HG03520 (cell line): Measurements from ENCODE around the gene THAP9.
"Not testable (repeated sequence)": the region's sequence is repeated elsewhere in the genome, so short reads cannot be mapped to it uniquely, and the experiment has no call there.

Source experiments
- ATAC-seq: cut with Tn5 transposase; IDR thresholded peaks from one replicate; pipeline ENCODE4 v1.9.1; 2021; ENCODE audit warnings: mild to moderate bottlenecking, moderate library complexity; ENCODE audit not compliant: unreplicated experiment

Gene THAP9

DNA sequence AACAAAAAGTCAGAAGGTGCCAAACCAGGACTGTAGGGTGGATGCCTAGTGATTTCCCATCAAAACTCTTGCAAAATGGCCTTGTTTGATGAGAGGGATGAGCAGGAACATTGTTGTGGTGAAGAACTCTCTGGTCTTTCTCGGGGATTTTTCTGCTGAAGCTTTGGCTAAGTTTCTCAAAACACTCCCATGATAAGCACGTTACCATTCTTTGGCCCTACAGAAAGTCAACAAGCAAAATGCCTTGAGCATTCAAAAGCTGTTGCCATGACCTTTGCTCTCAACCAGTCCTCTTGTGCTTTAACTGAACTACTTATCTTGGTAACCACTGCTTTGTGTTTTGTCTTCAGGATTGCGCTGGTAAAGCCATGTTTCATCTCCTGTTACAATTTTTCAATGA lies 6.6 kb upstream of the THAP9 start:
- ATAC-seq: no peak

DNA sequence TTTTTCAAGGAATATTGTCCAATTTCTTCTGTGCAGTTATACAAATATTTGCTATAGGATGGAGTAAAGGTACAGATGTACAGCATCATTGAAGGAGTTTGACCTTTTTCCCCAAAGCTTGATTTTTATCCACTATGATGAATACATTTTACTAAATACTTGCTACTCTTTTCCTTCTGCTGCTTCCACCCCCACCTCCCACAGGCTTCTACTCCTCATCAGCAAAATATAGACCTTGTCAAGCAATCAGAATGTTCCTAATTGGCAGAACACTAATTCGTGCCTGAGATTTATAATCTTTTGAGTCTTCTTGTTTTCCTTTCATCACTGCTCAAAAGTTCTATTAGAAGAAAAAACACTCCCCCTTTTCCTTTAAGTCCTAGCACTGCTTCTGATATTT lies 3.8 kb upstream of the THAP9 start:
- ATAC-seq: no peak

DNA sequence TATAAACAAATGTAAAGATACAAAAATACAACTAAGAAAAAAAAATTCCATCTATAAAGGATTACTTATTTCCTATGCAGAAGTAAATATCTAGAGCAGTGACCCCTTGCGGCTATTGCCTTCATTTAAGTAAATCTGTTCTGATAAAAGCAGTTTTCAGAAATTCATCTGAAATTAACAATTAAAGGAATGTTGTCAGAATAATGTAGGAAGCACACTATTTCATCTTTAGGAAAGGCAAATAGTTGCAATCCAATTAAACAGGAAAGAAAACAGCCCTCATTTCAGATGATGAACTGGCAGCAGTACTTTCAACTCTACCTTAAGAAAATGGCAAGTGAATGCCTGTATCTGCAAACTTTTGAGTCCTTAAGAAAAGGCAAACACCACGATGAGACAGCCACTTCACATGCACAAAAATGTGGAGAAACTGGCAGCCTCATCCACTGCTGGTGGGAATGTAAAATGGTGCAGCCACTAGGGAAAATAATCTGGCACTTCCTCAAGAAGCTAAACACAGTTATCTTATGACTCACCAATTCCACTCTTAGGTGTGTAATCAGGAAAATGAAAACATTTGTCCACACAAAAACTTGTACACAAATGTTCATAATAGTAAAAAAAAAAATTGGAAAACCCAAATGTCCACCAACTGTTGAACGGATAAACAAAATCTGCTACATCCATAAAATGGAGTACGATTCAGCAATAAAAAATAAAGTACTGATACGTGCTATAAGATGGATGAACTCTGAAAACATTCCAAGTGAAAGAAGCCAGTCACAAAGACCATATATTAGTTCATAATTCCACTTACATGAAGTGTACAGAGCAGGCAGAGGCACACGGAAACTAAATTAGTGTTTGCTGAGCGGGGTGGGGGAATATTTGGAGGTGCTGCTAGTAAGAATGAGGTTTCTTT lies 2.0 kb upstream of the THAP9 start:
- no peak for ATAC-seq

DNA sequence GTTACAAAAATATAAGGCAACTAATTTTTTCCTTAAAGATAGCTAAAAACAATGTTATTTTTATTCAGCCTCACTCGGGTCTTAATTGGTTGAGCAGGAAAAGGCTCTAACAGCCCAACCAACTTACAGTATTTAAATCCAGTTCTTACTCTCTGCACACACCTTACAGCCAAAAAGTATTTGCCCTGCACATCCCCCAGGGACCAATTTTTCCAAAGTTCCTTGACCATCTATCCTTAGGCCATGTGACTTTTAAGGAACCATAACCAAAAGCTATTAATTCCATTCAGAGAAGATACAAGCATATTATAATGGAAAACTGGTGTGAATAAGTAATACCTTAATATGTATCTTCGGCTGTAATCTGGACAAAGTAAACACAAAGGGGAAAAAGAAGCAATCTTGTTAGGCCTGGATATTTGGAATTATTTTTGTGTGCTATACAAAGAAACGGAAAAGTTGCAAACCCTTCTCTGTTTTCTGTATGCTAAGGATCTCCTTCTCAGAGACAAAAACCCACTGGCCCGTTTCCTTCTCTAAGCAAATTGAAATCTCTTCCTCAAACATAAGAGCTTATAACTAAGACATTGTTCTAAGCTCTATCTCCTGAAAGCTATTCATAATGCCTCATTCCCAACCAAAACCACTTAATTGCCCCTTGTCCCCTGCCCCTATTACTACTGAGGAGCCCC lies 1.0 kb upstream of the THAP9 start:
- no peak for ATAC-seq

DNA sequence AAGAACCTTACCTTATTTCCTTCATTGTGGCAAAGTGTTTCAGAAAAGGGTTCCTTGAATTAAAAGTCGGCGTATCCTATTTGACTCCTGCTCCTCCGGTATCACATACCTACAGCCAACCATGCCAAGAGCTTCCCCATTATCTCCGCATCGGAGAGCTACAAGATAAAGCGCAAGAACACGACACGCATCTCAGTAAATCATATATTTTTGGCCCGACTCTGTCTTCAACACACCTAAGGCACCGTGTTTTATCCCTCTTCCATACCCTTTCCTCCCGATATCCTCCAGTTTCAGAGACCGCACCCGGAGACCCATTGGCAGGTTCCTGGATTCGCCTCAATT lies 497 bp upstream of the THAP9 start:
- peak; percentile 4 for ATAC-seq

DNA sequence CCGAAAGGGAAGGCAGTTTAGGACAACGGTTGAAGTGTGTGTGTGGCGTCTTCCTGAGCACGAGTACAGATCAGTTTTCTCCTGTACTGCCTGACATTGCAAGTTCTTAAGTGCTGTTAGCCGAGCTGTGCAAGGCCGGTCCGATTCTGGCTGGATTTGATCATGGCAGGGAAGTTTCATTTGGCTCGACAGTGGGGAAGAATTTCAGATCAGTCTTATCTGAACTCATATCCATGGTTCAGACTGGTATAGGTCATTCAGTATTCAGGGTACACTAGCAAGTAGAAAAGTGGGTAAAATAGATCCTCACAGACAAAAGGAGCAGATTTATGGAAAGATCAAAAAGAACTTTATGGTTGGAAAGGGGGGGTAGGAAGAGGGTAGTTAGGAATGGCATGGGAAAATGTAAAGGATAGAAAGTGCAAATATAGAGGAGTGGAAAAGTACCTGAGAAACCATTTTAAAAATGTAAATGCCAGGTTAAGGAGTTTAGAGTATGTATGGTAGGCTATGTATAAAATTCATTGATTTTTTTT lies 716 bp downstream of the THAP9 start:
- no peak for ATAC-seq

DNA sequence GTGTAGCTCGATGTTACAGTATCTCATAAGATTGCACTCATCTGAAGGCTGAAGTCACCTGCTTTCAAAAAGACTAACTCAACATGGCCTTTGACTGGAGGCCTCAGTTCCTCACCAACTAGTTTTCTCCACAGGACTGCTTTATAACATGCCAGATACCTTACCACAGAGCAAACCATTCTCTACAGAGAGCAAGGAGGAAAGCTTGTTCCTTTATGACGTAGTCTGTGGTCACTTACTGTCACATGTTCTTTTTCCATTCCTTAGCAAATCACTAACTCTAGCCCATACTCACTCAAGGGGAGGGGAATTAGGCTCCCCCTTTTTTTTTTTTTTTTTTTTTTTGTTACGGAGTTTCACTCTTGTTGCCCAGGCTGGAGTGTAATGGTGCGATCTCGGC lies 3.2 kb downstream of the THAP9 start:
- ATAC-seq: no peak

DNA sequence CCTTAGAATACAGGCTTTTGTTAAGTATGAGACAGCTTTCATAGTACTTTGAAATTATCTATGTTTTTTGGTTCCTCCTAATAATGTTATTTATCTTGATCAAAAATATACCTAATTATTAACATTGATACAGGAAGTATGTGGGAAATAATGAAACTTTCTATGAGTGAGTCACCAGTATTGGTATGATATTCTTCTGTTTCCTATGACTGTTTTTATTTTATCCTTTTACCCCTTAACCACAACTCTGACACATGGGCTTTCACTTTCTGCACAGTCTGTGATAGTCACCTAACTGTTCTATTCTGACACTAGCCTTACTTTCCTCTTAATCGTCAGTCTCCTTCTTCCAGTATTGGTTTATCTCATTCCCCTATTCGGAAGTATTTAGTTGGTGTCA lies 4.7 kb downstream of the THAP9 start:
- peak; percentile 49 for ATAC-seq

DNA sequence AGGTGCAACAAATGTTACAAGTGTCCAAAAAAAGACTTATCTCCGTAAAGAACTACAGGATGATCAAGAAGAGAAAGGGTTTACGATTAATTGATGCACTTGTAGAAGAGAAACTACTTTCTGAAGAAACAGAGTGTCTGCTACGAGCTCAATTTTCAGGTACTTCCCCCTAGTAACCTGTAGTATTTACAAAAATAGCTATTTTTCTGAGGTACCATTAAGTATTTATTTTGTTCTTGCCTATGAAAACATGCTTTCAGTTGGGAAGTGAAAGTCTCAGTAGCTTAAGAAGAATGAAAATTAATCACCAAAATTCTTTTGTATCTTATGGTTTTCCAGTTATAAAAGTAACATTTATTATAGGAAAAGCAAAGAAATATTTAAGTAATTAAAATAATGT lies 5.9 kb downstream of the THAP9 start:
- ATAC-seq: peak; percentile 55

DNA sequence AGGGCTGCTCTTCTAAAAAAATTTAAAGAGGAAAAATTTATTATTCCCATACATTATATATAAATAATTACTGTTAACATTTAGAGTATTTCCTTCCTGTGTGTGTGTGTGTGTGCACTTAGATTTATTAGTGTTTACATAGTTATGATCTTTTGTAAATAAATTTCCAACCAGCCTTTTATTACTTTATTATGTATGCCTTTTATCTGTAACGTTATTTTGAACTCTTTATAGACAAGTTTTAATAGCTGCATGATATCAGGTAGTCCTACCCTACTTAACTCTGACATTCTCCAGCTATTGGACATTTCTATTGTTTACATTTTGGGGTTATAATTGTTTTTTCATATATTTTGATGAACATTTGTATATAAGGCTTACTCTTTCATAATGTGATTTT lies 8.8 kb downstream of the THAP9 start:
- ATAC-seq: no peak

DNA sequence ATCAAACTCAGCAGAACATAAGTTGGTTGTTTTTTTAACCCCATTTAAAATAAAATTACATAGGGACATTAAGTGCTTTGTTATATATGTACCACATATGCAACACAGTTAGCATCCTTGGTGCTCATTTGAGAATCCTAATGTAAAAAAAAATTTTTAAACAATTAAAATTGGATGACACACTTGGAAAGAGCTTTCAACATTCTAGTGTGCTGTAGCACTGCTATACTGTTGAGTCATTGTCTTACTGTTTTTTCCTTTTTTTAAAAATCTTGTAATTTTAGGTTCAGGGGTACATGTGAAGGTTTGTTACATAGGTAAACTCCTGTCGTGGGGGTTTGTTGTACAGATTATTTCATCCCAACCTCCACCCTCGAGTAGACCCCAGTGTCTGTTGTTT lies 12.8 kb downstream of the THAP9 start:
- ATAC-seq: no peak

DNA sequence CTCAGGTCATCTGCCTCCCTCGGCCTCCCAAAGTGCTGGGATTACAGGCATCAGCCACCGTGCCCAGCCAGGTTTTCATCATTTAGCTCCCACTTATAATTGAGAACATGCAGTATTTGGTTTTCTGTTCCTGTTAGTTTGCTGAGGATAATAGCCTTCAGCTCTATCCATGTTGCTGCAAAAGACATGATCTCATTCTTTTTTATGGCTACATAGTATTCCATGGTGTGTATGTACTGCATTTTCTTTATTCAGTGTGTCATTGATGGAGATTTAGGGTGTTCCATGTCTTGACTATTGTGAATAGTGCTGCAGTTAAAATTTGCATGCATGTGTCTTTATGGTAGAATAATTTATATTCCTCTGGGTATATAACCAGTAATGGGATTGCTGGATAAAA lies 13.4 kb downstream of the THAP9 start:
- not testable (repeated sequence) for ATAC-seq

DNA sequence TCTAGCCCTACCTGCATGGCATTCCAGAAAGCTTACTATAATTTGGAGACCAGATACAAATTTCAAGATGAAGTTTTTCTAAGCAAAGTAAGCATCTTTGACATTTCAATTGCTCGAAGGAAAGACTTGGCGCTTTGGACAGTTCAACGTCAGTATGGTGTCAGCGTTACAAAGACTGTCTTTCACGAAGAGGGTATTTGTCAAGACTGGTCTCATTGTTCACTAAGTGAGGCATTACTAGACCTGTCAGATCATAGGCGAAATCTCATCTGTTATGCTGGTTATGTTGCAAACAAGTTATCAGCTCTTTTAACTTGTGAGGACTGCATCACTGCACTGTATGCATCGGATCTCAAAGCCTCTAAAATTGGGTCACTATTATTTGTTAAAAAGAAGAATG lies 17.6 kb downstream of the THAP9 start:
- ATAC-seq: no peak

DNA sequence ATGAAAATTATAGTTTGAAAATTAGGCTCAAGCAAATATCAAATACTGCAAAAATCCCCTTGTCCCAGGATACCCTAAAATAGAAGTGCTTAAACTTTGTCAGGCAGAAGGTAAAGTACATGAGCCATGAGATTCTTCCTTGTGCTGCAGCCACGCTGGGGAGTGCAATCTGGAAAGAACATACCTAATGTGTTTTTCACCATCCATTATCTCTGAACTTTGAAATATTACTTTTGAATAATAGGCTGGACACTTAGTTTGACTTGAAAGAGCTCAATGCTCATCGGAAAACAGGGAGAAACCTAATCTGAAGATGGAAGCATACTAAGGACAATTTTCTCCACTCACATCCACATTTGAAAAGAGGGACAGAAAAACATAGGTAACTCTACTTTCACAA lies 18.9 kb downstream of the THAP9 start:
- ATAC-seq: no peak

DNA sequence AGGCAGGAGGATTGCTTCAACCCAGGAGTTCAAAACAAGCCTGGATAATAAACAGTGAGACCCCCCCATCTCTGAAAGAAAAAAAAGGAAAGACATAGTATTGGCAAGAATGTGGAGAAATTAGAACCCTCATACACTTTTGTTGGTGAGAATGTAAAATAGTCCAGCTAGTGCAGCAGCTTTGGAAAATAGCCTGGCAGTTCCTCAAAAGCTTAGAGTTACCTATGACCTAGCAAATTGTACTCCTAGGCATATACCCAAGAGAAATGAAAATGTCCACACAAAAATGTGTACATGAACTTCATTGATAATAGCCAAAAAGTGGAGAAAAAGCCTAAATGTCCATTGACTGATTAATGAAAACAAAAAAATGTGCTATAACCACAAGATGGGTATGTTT lies 21.3 kb downstream of the THAP9 start:
- ATAC-seq: no peak

DNA sequence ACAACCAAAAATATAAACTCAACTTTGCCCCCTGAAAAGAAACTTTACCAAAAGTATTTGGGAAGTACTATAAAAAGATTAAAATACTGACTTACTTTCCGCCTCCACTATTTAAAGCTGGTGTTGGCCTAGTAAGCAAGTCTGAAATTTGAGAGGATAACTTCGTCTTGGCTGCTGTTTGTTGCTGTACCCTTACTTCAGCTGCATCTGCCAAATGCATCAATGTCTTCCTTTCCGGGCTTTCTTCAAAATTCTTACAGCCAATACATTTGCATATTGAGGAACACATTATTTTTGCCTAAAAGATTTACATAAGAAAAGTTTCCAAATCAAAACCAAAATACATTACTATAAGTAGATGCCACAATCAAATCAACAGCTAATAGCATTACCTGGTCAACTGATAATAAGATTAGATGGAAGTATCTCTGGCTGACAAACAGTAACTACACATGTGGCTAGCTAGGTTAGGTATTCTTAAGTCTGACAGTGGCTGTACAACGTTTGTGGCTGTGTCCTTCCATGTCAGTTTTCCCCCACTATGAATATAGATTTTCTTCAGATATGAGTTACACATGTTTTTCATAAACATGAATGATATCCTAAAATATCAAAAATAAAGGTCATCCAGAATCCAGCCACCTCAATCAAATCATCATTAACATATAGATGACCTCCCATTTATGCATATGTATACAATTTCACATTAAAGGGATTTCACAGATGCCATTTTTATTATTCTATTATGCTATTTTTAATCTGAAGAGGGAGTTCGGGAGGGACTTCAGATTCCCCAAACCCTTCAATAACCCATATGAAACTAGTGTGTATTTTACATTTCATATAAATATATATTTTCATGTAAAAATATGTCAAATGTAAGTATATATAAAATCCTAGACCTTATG lies 30.6 kb downstream of the THAP9 start:
- ATAC-seq: no peak

DNA sequence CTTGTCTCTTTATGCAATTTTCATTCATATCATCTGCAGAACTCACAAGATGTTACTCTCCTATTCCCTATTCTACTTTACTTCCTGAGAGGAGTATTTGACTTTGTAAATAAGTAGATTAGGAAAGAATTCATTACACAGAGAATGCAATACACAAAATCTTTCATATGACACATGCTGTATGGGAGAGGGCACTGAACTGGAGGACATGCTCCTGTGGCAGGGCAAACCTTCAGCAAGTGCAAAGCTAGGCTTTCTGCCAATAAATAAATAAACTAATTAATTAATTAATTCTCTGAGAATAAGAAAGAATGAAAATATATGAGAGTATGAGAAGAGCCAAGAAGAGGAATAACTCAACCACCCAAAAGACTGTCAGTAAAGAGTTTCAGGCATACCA lies 33.9 kb downstream of the THAP9 start:
- ATAC-seq: no peak

DNA sequence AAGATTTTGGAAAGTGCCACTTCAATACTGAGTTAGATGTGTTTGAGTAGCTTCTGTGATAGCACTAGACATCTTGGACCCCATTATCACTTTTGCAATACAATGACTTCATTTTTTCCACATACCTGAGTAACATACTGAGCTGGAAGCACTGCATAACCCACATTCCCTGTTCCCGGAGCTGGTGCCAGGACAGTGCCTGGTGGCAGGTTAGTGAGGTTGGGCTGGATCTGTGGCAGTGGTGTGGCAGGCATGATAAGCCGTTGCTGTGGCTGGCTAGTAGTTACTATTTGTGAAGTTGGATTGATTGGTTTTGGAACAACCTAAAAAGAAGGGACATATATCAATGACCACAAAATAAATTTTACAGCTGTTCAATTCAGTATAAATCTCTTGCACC lies 38.9 kb downstream of the THAP9 start:
- ATAC-seq: no peak

DNA sequence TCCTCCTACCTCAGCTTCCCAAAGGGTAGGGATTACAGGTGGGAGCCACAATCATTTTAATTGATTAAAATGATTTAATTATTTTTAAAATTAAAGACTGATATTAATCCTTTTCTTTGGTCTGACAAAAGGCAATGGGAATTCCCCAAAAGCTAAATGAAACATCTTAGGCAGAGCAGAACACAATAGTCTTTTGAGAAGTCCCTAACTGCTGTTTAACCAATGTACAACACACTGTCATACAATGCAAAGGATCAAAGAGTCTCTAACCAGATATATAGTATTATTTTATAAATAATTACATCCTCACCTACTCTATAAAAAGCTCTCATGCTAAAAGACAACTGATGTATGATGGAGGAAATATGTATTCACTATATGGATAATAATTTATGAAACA lies 47.0 kb downstream of the THAP9 start:
- no peak for ATAC-seq

DNA sequence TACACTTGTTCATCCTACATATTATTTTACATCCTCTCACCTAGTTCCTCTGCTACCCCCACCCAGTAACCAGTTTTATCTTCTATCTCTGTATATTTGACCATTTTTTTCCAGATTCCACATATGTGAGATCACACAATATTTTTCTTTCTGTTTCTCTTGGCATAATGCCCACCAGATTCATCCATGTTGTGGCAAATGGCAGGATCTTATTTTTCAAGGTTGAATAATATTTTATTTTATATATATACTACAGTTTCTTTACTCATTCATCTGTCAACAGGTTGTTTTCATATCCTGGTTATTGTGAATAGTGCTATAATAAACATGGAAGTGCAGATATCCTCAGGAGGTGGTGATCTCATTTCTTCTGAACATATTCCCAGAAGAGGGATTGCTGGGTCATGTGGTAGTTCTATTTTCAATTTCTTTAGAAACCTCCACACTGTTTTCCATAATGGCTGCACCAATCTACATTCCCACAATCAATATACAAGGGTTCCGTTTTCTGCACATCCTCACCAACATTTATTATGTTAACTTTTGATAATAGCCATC lies 48.2 kb downstream of the THAP9 start:
- no peak for ATAC-seq

DNA sequence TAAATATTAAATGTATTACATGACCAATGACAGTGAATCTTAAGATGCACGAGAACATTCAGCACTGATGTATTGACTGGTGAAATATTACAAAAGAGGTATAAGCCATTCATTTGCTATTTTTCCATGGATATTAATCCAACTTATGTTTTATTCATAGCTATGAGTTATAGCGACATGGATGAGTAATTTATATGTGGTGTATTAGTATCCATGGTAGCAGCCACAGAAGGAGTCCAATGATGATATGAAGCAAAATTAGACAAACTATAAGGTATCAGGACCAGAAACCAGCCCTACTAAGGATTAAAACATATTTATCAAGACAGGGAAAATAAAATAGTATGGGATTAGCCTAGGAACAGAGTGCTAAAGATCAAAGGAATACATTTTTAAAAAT lies 50.7 kb downstream of the THAP9 start:
- ATAC-seq: no peak
